Suprapubic skin (tissue), 4 donors: ENCODE data around the gene USP3.

Experiments
- POLR2A ChIP-seq, 2 donors: fragments of 450-650 bp; IDR thresholded peaks; one replicate each; pipeline ENCODE4 v1.6.1; 2017; ENCODE audit warnings: antibody characterized with exemption in 2 of 2, mild to moderate bottlenecking in 2 of 2, moderate library complexity in 2 of 2
- POLR2AphosphoS5 ChIP-seq, 3 donors: sonication (generic); formaldehyde crosslinking; IDR thresholded peaks; one replicate each; pipeline ENCODE4 v1.6.1; 2017; ENCODE audit warnings: antibody characterized with exemption in 3 of 3
- TF ChIP-seq, protein P1 (sequence below), 2 donors: fragments of 200-600 bp in 1 of 2; fragments of 450-650 bp in 1 of 2; sonication (generic) in 1 of 2; IDR thresholded peaks; one replicate each; pipeline ENCODE4 v1.5.1; 2016 to 2019; ENCODE audit warnings: antibody characterized with exemption in 2 of 2, mild to moderate bottlenecking in 1 of 2, moderate library complexity in 1 of 2

DNA sequence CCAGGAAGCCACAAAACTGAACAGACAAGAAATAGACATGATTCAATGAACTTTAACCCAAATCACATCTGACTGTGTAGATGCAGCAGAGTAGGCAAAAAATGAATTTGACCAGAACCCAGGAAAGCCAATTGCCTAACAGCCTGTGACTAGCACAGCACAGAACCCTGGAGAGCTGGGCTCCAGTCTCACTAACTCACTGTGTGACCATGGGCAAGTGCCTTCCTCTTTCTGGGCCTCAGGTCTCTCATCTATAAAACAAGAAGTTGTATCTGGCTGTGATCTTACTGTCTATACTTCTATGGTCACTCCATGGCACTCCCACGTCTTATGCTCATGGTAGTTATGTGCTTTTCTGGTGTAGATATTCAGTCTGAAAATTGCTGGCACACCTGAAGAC is 48.1 kb upstream of the USP3 start:
- TF ChIP-seq, protein P1, sequence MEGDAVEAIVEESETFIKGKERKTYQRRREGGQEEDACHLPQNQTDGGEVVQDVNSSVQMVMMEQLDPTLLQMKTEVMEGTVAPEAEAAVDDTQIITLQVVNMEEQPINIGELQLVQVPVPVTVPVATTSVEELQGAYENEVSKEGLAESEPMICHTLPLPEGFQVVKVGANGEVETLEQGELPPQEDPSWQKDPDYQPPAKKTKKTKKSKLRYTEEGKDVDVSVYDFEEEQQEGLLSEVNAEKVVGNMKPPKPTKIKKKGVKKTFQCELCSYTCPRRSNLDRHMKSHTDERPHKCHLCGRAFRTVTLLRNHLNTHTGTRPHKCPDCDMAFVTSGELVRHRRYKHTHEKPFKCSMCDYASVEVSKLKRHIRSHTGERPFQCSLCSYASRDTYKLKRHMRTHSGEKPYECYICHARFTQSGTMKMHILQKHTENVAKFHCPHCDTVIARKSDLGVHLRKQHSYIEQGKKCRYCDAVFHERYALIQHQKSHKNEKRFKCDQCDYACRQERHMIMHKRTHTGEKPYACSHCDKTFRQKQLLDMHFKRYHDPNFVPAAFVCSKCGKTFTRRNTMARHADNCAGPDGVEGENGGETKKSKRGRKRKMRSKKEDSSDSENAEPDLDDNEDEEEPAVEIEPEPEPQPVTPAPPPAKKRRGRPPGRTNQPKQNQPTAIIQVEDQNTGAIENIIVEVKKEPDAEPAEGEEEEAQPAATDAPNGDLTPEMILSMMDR (IDR thresholded peaks at IDR 0.05) = no peak
- TF ChIP-seq POLR2AphosphoS5 (IDR thresholded peaks at IDR 0.05) = no peak
- no peak for TF ChIP-seq POLR2A (IDR thresholded peaks at IDR 0.05)
